Measurements from ENCODE around the gene NGEF. TPM values are rescaled to one million over a fixed set of nuclear protein-coding genes. Genes with fewer than 3 reads are reported as not detected.

Gene NGEF
- polyA plus RNA-seq, 1 experiment: 0.10 TPM

GRCh38 chr2:232885264-232885961 is 127.6 kb downstream of the NGEF start:
- CTCF ChIA-PET: no interaction called here

DNA sequence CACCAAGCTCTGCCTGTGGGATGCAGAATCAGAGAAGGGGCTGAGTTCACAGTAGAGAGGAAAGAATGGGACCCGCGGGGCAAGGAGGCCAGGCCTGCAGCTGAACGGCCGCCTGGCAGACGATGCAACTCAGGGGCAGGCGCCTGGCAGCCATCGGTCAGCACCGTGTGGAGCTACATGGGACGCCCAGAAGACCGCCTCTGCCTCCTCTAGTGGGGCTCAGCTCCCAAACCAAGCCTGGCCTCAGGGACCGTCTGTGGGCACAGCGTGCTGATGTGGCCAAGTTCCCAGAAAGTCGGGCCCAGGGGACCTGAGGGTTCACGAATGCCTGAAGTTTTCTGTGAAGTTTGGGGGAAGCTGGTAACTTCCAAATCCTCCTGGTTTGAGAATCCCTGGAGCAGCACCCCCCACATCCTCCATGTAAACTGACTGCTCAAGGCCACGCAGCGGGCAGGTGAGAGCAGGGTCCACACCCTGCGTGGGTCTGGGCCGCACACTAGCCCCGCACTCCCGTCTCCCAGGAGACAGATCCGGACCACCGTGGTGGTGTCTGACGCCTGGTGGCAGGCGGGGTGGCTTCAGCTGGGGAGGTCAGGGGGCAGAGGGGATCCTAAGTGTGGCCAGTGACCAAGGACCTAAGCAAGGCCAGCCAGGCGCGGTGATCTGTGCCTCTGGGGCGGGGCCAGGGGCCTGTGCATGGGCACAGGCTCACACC is 128.3 kb downstream of the NGEF start:
- Histone ChIP-seq H3K27me3 (ENCODE audit: control insufficient read depth, insufficient read depth, low read length) (peaks cover 4% of the 10 kb centered on the region), H3K27ac (ENCODE audit: low read depth, low read length) (no peak overlapping the region), H3K4me3 (ENCODE audit: low read depth, low read length) (no peak overlapping the region), H3K9me3 (ENCODE audit: control insufficient read depth, insufficient read depth, low read length) (no peaks in the 10 kb centered on the region; the same call in 1 of the 2 replicates)
- ChIA-PET CTCF (interaction anchor here (0.9 to 1.0 kb wide), 2 partner anchors 144 to 366 kb away, joined by 3 read pairs; partner anchors contain the start of gene ATG16L1), POLR2A (interaction anchor here (1.1 kb wide), 1 partner anchor 9 kb away, joined by 3 read pairs; no protein-coding TSS in a partner anchor)
- DNase-seq (ENCODE audit: low read depth, low spot score): no peak
- TF ChIP-seq, protein P1, sequence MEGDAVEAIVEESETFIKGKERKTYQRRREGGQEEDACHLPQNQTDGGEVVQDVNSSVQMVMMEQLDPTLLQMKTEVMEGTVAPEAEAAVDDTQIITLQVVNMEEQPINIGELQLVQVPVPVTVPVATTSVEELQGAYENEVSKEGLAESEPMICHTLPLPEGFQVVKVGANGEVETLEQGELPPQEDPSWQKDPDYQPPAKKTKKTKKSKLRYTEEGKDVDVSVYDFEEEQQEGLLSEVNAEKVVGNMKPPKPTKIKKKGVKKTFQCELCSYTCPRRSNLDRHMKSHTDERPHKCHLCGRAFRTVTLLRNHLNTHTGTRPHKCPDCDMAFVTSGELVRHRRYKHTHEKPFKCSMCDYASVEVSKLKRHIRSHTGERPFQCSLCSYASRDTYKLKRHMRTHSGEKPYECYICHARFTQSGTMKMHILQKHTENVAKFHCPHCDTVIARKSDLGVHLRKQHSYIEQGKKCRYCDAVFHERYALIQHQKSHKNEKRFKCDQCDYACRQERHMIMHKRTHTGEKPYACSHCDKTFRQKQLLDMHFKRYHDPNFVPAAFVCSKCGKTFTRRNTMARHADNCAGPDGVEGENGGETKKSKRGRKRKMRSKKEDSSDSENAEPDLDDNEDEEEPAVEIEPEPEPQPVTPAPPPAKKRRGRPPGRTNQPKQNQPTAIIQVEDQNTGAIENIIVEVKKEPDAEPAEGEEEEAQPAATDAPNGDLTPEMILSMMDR (IDR thresholded peaks at IDR 0.05; ENCODE audit: low read depth, low read length): no peak

More at GRCh38 chr2:232885264-232885961, 127.6 kb downstream of the NGEF start:
- H3K27me3 ChIP-seq (ENCODE audit: control insufficient read depth, insufficient read depth, low read length): peaks cover 4% of the 10 kb centered on the region
- TF ChIP-seq, protein P1 (IDR thresholded peaks at IDR 0.05; ENCODE audit: low read depth, low read length): no peak
- no peak overlapping the region for H3K4me3 ChIP-seq (ENCODE audit: low read depth, low read length)
- H3K9me3 ChIP-seq (ENCODE audit: control insufficient read depth, insufficient read depth, low read length): no peaks in the 10 kb centered on the region; the same call in 1 of the 2 replicates
- H3K27ac ChIP-seq (ENCODE audit: low read depth, low read length): no peak overlapping the region
- POLR2A ChIA-PET: interaction anchor here (1.1 kb wide), 1 partner anchor 10 kb away, joined by 3 read pairs; no protein-coding TSS in a partner anchor
- DNase-seq (ENCODE audit: low read depth, low spot score): no peak

DNA sequence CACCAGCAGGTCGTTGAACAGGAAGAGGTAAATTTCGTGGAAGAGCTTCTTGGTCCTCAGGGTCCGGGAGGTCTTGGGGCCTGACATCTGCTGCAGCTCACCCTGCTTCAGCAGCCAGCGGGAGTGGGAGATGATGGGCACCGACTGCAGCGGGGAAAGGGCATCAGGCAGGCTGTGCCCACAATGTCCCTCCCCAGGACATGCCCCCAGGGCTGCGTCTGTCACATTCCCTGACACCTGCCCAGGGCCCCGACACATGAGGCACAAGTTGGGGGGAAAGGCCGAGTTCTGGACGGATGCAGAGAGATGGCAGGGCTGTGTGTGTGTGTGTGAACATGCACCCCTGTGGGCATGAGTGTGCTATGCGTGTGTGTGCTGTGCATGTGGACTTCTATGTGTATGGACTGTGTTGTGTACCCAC is 129.0 kb downstream of the NGEF start:
- TF ChIP-seq, protein P1 (IDR thresholded peaks at IDR 0.05; ENCODE audit: low read depth, low read length): no peak
- no peak for DNase-seq (ENCODE audit: low read depth, low spot score)
- CTCF ChIA-PET: interaction anchor here (0.9 to 1.0 kb wide), 2 partner anchors 145 to 367 kb away, joined by 3 read pairs; partner anchors contain the start of gene ATG16L1
- H3K27me3 ChIP-seq (ENCODE audit: control insufficient read depth, insufficient read depth, low read length): peaks cover 4% of the 10 kb centered on the region
- no peak overlapping the region for H3K4me3 ChIP-seq (ENCODE audit: low read depth, low read length)
- no peak overlapping the region for H3K27ac ChIP-seq (ENCODE audit: low read depth, low read length)
- POLR2A ChIA-PET: interaction anchor here (1.1 kb wide), 1 partner anchor 8 kb away, joined by 3 read pairs; no protein-coding TSS in a partner anchor
- no peaks in the 10 kb centered on the region; the same call in 1 of the 2 replicates for H3K9me3 ChIP-seq (ENCODE audit: control insufficient read depth, insufficient read depth, low read length)

- ChIA-PET CTCF (no interaction called here), POLR2A (no interaction called here)
- Histone ChIP-seq H3K27me3 (ENCODE audit: control insufficient read depth, insufficient read depth, low read length) (peaks cover 4% of the 10 kb centered on the region), H3K4me3 (ENCODE audit: low read depth, low read length) (no peak overlapping the region), H3K9me3 (ENCODE audit: control insufficient read depth, insufficient read depth, low read length) (no peaks in the 10 kb centered on the region; the same call in 1 of the 2 replicates), H3K27ac (ENCODE audit: low read depth, low read length) (no peak overlapping the region)
- TF ChIP-seq, protein P1 (IDR thresholded peaks at IDR 0.05; ENCODE audit: low read depth, low read length): no peak
- DNase-seq (ENCODE audit: low read depth, low spot score): no peak
Observed at GRCh38 chr2:232883116-232883721, 129.8 kb downstream of the NGEF start.

All from AG04450 (cell line).